ENCODE measurements around the gene MADD. TPM values are rescaled to one million over a fixed set of nuclear protein-coding genes. Genes with fewer than 3 reads are reported as not detected.

The MADD gene
- polyA plus RNA-seq, 6 donors from 2014 or later: 12.1 to 24.8 (median 16.4) TPM

DNA sequence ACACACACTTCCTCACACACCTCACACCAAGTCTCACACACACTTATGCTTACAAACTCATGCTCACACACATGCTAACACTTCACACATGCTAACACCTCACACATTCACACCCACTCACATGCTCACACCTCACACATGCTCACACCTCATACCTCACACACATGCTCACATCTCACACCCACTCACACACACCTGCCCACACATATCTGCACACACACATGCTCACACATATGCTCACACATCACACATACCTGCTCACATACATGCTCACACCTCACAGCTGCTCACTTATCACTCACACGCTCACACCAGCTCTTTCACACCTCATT lies 87.0 kb downstream of the MADD start:
- Mint-ChIP-seq H3K27ac (no peak overlapping the region), H3K4me3 (no peak overlapping the region), H3K36me3 (peaks cover 0 to 6% of the 10 kb centered on the region in 2 donors), H3K9me3 (no peaks in the 10 kb centered on the region), H3K27me3 (no peaks in the 10 kb centered on the region), H3K4me1 (peaks cover 19 to 26% (median 21%) of the 10 kb centered on the region in 3 donors)
- ATAC-seq (ENCODE audit: low read depth in 2 of 2) (no peak), DNase-seq (no peak)

DNA sequence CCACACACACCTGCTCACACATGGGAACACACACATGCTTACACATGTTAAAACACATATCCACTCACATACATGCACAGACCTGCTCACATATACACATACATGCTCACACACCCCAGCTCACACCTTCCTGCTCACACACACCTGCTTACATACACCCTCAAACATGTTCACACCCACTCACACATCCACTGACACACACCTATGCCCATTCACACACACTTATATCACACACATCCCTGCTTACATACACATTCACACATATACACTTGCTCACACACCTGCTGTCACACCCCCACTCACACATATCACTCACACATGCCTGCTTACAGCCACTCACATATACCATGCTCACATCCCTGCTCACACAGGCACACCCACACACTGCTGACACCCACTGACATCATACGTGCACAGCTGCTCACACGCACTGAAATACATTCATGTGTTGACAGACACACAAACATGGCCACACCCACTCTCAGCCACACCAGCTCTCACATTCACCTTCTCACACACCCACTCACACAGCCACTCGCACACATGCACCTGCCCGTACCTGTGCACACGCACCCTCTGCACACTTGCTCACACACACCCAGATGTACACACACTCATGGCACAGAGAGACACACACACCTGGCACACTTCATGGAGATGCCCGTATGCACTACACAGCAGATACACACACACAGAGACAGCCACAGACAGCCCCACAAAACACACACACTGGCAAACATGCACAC lies 88.2 kb downstream of the MADD start:
- Mint-ChIP-seq H3K4me3 (no peak overlapping the region), H3K36me3 (peaks cover 0 to 6% of the 10 kb centered on the region in 2 donors), H3K4me1 (peaks cover 19 to 30% (median 21%) of the 10 kb centered on the region in 3 donors), H3K27ac (no peak overlapping the region), H3K9me3 (no peaks in the 10 kb centered on the region), H3K27me3 (no peaks in the 10 kb centered on the region)
- DNase-seq: no peak
- ATAC-seq (ENCODE audit: low read depth in 2 of 2): no peak

DNA sequence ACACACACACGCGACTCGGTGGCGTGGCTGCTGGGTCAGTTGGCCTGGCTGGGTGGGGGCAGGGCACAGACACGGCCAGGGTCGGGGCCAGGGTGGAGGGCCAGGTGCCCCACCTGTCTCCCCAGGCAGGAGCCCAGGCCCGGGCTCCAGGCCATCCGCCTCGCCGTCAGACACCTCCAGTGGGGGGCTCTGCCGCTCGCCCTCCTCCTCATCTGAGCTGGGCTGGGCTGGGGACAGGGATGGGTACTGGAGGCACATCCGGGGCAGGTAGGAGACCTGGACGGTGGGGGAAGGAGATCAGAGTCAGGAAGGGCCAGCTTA lies 88.8 kb downstream of the MADD start:
- peaks cover 0 to 6% of the 10 kb centered on the region in 2 donors for H3K36me3 Mint-ChIP-seq
- no peak overlapping the region for H3K4me3 Mint-ChIP-seq
- ATAC-seq (ENCODE audit: low read depth in 2 of 2) (no peak), DNase-seq (no peak)
- no peaks in the 10 kb centered on the region for H3K9me3 Mint-ChIP-seq
- H3K27ac Mint-ChIP-seq: no peak overlapping the region
- no peaks in the 10 kb centered on the region for H3K27me3 Mint-ChIP-seq
- peaks cover 19 to 30% (median 21%) of the 10 kb centered on the region in 3 donors for H3K4me1 Mint-ChIP-seq

DNA sequence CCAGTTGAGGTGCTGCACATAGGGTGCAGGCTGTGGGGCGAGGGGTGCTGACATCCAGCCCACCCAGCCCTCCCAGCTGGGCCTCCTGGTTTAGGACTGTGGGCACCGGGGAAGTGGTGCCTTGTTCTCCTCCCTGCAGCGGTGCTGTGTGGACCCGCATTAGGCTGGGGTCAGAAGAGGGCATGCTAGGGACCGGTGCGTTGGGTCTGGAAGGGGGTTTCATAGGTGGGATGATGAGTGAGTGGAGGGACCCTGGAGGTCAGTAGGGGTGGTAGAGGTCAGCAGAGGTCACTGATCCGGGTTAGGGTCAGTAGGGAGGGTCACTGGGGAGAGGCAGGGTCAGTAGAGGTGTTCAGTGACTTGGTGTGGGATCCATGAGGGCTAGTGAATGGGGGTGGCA lies 89.2 kb downstream of the MADD start:
- no peaks in the 10 kb centered on the region for H3K27me3 Mint-ChIP-seq
- H3K27ac Mint-ChIP-seq: peak overlapping the region in 3 of 6 donors; percentile 14 to 92 (median 81)
- DNase-seq (no peak), ATAC-seq (ENCODE audit: low read depth in 2 of 2) (no peak)
- H3K4me1 Mint-ChIP-seq: peaks cover 19 to 31% (median 22%) of the 10 kb centered on the region in 3 donors
- H3K36me3 Mint-ChIP-seq: peaks cover 0 to 5% of the 10 kb centered on the region in 2 donors
- no peaks in the 10 kb centered on the region for H3K9me3 Mint-ChIP-seq
- peak overlapping the region in 3 of 8 donors; percentile 10 to 49 (median 33) for H3K4me3 Mint-ChIP-seq

DNA sequence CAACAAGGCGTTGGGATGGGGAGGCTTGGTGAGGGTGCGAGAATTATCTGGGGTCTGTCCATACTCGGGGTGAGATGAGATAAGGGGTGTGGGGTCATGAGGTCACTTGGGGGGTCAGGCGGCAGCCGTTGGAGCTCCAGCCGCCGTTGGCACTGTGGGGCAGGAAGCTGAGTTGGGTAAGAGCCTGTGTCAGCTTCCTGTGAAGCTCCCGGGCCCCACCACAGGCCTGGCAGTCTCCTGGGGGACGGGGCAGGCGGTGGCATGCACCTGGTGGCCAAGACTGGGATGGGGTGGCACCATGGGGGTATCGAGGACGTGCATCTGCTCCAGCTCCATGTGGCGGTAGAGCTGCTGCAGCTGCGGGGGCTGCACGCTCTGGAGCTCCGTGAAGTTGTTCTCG lies 89.7 kb downstream of the MADD start:
- H3K4me3 Mint-ChIP-seq: peak overlapping the region in 3 of 8 donors; percentile 10 to 49 (median 33)
- ATAC-seq (ENCODE audit: low read depth in 2 of 2) (no peak), DNase-seq (no peak)

DNA sequence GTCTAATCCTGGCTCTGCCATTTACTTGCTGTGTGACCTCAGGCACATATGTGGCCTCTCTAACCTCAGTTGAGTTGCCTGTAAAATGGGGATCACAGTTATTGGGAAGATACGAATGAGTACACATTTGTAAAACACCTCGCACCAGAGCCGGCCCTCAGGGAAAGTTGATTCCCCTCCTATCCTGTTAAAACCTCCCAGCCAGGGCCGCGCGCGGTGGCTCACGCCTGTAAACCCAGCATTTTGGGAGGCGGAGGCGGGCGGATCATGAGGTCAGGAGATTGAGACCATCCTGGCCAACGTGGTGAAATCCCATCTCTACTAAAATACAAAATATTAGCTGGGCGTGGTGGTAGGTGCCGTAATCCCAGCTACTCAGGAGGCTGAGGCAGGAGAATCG lies 90.4 kb downstream of the MADD start:
- Mint-ChIP-seq H3K36me3 (no peaks in the 10 kb centered on the region), H3K4me1 (peaks cover 27 to 42% (median 27%) of the 10 kb centered on the region in 3 donors), H3K27me3 (no peaks in the 10 kb centered on the region), H3K4me3 (peak overlapping the region in 1 of 8 donors; percentile 51), H3K27ac (peak overlapping the region in 2 of 6 donors; percentile 56 to 92), H3K9me3 (no peaks in the 10 kb centered on the region)
- ATAC-seq (ENCODE audit: low read depth in 2 of 2): no peak
- DNase-seq: no peak

More for the DNA sequence above, 89.7 kb downstream of the MADD start:
- Mint-ChIP-seq H3K27ac (peak overlapping the region in 5 of 6 donors; percentile 6 to 92 (median 70)), H3K36me3 (peaks cover 0 to 1% of the 10 kb centered on the region in 2 donors), H3K9me3 (no peaks in the 10 kb centered on the region), H3K27me3 (no peaks in the 10 kb centered on the region), H3K4me1 (peaks cover 23 to 35% (median 26%) of the 10 kb centered on the region in 3 donors)

DNA sequence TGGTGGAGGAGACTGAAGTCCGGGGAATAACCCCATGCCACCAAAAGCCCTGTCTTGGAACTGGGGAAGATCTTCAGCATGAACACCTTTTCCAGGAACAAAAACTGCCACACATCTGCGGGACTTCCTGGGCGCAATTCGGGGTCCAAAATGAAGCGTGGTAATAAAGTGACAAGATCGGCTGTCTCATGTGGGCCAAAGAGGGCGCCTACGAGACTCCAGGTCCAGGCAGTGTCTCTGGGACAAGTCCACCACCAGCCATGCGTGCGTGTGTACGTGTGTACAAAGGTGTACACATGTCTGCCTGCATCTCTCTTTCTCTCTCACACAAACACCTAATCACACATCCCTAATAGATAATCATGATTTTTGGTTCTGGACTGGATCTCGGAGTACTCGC lies 91.5 kb downstream of the MADD start:
- peaks cover 35 to 49% (median 36%) of the 10 kb centered on the region in 3 donors for H3K4me1 Mint-ChIP-seq
- no peaks in the 10 kb centered on the region for H3K36me3 Mint-ChIP-seq
- H3K27ac Mint-ChIP-seq: peak overlapping the region; percentile 54 to 92 (median 76)
- H3K9me3 Mint-ChIP-seq: no peaks in the 10 kb centered on the region
- DNase-seq (no peak), ATAC-seq (ENCODE audit: low read depth in 2 of 2) (no peak)
- no peaks in the 10 kb centered on the region for H3K27me3 Mint-ChIP-seq
- H3K4me3 Mint-ChIP-seq: peak overlapping the region in 2 of 8 donors; percentile 30 to 54

DNA sequence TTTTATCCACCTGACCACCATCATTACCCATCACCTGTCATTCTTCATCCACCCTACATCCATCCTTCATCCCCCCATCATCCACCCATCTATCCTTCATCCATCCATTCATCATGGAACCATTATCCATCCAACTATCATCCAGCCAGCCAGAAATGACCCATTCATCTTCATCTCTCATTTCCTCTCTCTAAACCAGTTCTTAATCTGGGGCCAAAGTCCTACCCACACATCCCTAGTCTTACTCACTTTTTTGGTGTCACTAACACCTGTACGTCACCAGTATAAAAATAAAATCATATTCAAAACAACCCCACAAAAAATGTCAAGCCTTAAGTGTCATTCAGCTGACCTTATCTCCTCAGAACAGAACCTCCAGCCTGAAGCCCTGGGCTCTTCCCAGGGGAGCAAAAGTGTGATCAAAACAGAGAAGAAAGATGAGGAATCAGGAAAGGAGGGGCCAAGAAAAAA lies 96.1 kb downstream of the MADD start:
- H3K9me3 Mint-ChIP-seq: no peaks in the 10 kb centered on the region
- peaks cover 45 to 58% (median 50%) of the 10 kb centered on the region in 3 donors for H3K4me1 Mint-ChIP-seq
- H3K36me3 Mint-ChIP-seq: peaks cover 5 to 23% of the 10 kb centered on the region in 2 donors
- ATAC-seq (ENCODE audit: low read depth in 2 of 2) (no peak), DNase-seq (no peak)
- H3K4me3 Mint-ChIP-seq: peak overlapping the region in 1 of 8 donors; percentile 0
- H3K27ac Mint-ChIP-seq: peak overlapping the region in 5 of 6 donors; percentile 3 to 70 (median 54)
- H3K27me3 Mint-ChIP-seq: no peaks in the 10 kb centered on the region

DNA sequence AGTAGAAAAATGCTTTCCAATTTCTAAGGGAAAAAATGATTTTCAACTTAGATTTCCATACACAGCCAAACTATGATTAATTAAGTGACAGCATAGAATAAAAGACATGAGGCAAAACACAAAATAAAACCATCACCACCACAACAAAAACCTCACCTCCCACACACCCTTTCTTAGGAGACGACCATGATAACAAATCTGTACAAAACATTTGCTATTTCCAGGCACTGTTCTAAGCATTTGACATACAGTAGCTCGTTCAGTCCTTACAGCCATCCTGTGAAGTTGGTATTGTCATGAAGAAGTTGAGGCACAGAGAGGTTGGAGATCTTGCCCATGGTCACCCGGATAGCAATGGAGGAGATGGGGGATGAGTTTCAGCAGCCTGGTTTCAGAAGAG lies 99.7 kb downstream of the MADD start:
- H3K36me3 Mint-ChIP-seq: peaks cover 5 to 34% of the 10 kb centered on the region in 2 donors
- H3K4me3 Mint-ChIP-seq: no peak overlapping the region
- H3K4me1 Mint-ChIP-seq: peaks cover 48 to 64% (median 60%) of the 10 kb centered on the region in 3 donors
- ATAC-seq (ENCODE audit: low read depth in 2 of 2) (no peak), DNase-seq (no peak)
- H3K27ac Mint-ChIP-seq: peak overlapping the region in 3 of 6 donors; percentile 40 to 46 (median 40)
- H3K9me3 Mint-ChIP-seq: no peaks in the 10 kb centered on the region
- H3K27me3 Mint-ChIP-seq: no peaks in the 10 kb centered on the region

DNA sequence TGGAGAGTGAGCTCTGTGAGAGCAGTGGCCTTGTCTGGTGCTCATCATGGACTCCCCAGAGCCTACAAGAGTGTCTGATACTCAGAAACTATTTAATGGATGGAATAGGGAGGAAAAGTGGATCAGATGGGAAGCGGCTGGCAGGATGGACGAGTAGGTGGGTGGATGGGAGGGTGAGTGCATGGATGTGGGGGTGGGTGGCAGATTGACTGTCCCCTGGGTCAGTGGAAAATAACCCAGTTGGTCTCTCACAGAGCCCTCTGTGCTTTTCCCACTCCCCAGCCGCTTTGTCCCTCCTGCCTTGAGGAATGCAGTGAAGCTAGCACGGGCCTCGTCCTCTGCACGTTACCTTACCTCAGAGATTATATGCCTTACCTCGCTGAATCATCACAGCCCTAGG lies 102.5 kb downstream of the MADD start:
- H3K27me3 Mint-ChIP-seq: no peaks in the 10 kb centered on the region
- peaks cover 50 to 70% (median 65%) of the 10 kb centered on the region in 3 donors for H3K4me1 Mint-ChIP-seq
- ATAC-seq (ENCODE audit: low read depth in 2 of 2) (no peak), DNase-seq (no peak)
- peak overlapping the region in 4 of 6 donors; percentile 49 to 89 (median 78) for H3K27ac Mint-ChIP-seq
- H3K36me3 Mint-ChIP-seq: peaks cover 0 to 26% of the 10 kb centered on the region in 2 donors
- H3K4me3 Mint-ChIP-seq: peak overlapping the region in 1 of 8 donors; percentile 42
- H3K9me3 Mint-ChIP-seq: no peaks in the 10 kb centered on the region

DNA sequence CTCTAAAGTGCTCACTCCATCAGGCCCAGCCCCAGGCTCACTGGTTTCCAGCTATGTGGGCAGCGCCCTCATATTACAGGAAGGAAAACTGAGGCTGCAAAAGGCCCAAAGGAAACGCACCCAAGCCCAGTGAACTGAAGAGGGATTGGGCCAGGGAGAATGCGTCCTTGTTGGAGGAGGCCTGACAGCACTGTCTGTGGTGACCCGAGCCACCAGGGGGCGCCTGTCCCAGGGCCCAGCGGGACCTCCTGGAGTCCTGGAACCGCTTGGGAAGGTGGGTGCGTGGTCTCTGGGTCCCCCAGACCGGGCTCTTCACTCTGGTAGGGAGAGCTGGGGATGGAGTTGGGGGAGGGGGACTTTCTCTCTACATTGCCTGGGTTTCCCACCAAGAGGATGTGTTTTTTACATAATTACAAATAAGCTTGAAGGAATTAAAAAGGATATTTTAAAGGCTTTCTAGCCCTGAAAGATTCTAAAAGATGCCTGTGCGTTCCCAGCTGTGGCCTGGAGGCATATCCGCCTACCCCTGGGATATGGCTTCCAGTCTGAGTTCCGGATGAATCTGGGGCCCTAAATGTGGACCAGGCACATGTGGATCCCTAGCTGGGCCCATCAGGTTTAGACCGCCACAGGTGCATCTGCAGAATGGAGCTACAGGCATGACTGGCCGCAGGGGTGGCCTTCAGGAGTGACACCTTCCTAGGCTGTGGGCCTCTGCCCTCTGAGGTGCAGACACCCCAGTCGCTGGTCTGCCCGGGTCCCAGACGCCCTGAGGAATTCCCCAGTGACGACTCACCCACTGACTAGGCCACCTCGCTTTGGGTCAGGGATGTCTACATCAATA lies 104.2 kb downstream of the MADD start:
- Mint-ChIP-seq H3K36me3 (peaks cover 0 to 17% of the 10 kb centered on the region in 2 donors), H3K27me3 (no peaks in the 10 kb centered on the region), H3K4me3 (peak overlapping the region in 6 of 8 donors; percentile 15 to 73 (median 34)), H3K9me3 (no peaks in the 10 kb centered on the region), H3K4me1 (peaks cover 56 to 65% (median 57%) of the 10 kb centered on the region in 3 donors), H3K27ac (peak overlapping the region; percentile 59 to 82 (median 66))
- DNase-seq: peak; percentile 75
- peak; percentile 14 to 30 for ATAC-seq (ENCODE audit: low read depth in 2 of 2)

DNA sequence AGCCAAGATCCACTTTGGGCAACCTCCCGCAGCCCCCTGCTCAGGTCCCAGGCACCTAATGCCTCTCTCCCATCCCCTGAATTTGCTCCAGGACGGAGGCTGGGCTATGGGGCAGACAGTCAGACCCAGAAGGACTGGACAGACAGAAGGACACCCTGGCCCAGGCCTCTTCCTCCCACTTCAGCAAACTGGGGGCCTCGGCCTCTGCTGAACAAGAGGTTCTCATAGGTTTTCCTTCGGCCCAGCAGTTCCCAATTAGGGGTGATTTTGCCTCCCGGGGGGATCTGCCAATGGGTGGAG lies 104.7 kb downstream of the MADD start:
- Mint-ChIP-seq H3K9me3 (no peaks in the 10 kb centered on the region), H3K4me1 (peaks cover 51 to 59% (median 52%) of the 10 kb centered on the region in 3 donors), H3K27ac (peak overlapping the region in 3 of 6 donors; percentile 59 to 82 (median 69)), H3K27me3 (no peaks in the 10 kb centered on the region), H3K36me3 (peaks cover 0 to 12% of the 10 kb centered on the region in 2 donors), H3K4me3 (peak overlapping the region in 6 of 8 donors; percentile 16 to 96 (median 66))
- ATAC-seq (ENCODE audit: low read depth in 2 of 2) (no peak), DNase-seq (no peak)

DNA sequence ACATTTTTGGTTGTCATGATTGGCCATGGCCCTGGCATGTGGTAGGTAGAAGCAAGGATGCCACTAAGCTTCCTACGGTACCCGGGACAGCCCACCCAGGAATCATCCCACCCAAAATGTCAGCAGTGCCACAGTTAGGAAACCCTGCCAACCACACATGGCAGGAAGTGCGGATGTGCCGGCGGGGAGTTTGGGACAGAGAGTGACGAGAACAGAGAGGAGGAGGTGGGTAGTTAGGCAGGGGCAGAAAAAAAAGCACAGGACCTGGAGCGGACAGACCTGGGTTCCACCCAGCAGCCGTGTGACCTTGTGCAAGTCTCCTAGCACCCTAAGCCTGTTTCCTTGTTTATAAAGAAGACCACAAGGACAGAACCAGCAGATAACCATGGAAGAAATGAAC lies 105.1 kb downstream of the MADD start:
- DNase-seq (no peak), ATAC-seq (ENCODE audit: low read depth in 2 of 2) (no peak)
- Mint-ChIP-seq H3K27me3 (no peaks in the 10 kb centered on the region), H3K4me1 (peaks cover 48 to 55% (median 49%) of the 10 kb centered on the region in 3 donors), H3K9me3 (no peaks in the 10 kb centered on the region), H3K36me3 (peaks cover 0 to 11% of the 10 kb centered on the region in 2 donors), H3K4me3 (peak overlapping the region in 6 of 8 donors; percentile 42 to 96 (median 68)), H3K27ac (peak overlapping the region in 4 of 6 donors; percentile 69 to 88 (median 80))

Measured in naive B cell (primary cell).